ENCODE measurements around the gene TOLLIP.
"Not testable (repeated sequence)": the region's sequence is repeated elsewhere in the genome, so short reads cannot be mapped to it uniquely, and the experiment has no call there.

Gene TOLLIP

DNA sequence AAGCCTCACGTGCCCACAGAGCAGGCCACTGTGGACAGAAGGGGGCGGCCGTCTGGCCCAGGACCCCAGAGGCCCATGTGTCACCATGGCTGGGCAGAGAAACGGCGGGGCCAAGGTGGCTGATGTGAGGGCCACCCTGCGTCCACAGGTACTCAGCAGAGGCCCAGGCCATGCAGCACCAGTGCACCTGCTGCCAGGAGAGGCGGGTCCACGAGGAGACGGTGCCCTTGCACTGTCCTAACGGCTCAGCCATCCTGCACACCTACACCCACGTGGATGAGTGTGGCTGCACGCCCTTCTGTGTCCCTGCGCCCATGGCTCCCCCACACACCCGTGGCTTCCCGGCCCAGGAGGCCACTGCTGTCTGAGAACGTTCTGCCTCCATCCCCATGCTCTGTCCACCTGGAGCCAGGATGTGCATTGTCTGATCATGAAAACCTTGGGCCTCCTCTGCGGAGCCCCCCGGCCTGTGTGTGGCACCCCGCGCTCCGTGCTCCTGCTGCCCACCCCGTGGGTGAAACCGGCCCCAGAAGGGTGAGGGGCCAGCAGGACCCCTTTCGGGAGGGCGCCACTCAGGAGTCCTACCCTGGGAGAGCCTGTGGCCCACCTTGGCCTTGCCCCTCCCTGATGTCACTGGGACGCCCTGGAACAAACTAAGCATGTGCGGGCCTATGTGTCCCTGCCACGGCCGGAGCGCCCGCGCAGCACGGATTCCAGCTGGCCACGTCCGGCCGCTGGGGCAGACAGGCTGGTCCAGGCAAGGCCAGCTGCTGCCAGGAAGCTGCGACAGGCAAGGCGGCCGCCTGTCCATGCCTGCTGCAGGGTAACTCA, 48.0 kb downstream of the TOLLIP start:
- DNase-seq: no peak

DNA sequence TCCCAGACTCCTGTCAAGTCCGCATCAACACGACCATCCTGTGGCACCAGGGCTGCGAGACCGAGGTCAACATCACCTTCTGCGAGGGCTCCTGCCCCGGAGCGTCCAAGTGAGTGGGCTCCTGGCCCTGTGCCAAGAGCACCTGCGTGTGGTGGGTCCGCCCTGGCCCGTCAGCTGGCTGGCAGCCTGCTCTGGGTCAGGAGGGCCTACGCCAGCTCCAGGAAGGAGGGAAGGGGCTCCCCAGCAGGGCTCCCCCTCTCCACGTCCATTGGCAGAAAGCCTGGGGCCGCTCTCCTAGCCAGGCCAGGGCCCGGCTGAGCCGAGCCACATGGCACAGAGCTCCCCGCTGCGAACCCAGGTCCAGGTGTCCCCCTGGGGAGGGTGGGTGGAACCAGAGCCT, 48.8 kb downstream of the TOLLIP start:
- DNase-seq: no peak

DNA sequence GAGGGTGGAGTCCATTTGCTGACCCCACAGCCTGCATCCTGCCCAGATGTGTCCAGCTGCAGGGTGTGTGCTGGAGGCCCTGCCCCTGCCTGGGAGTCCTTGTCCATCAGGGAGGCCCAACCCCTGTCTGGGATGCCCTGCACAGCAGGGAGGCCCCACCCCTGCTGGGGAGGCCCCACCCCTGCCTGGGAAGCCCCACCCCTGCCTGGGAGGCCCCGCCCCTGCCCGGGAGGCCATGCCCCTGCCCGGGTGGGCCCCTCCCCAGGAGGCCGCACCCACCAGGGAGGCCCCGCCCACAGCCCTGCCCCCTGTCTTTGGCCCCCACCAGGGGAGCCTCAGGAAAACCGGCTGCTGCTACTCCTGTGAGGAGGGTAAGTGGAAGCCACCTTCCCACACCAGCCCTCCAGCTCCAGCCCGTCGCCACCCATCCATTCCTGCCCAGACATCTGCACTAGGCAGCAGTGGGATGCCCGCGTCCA, 49.4 kb downstream of the TOLLIP start:
- no peak for DNase-seq

DNA sequence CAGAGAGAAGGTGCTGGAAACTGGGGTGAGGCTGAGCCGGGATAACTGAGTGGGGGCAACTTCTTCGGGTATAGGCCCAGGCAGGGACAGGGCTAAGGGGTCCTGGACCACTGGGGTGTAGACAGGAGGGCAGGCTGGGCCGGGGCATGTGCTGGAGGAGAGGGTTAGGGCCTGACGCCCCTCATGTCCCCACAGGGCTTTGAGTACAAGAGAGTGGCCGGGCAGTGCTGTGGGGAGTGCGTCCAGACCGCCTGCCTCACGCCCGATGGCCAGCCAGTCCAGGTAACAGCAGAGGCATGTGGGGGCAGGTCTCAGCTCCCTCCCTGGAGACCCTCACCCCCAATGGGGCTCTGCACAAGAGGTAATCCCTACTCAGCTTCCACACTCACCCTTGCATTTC, 49.9 kb downstream of the TOLLIP start:
- DNase-seq: no peak

DNA sequence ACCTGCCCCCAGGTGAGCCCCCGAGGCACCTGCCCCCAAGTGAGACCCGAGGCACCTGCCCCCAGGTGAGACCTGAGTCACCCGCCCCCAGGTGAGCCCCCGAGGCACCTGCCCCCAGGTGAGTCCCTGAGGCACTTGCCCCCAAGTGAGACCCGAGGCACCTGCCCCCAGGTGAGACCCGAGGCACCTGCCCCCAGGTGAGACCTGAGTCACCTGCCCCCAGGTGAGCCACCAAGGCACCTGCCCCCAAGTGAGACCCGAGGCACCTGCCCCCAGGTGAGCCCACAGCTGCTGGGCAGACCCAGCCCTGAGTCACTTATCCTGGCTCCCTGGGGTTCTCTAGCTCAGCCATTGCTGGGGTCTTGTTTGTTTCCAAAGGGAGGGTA, 50.4 kb downstream of the TOLLIP start:
- DNase-seq: no peak

DNA sequence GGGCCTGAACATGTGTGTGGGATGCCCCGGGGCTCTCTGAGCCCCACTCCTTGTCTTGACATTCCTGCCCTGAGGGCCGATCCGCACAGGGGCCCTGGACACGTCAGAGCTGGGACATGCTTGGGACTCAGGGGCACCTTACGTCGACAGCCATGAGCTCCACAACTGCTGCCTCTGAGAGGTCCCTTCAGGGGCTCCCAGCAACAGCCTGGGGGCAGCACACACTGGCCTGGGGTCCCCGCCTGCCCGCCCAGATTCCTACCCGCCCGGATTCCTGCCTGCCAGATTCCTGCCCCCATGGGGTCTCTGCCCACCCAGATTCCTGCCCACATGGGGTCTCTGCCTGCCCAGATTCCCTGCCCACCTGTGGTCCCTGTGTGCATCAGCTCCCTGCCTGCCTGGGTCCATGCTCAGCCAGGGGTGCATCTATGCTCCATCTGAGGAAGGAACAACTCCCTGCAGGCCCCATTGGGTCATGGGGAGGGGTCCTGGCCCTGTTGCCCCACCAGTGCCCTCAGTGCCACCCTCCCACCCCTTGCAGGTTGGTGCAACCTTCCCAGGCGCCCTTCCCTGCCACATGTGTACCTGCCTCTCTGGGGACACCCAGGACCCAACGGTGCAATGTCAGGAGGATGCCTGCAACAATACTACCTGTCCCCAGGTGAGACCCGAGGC, 50.9 kb downstream of the TOLLIP start:
- DNase-seq: no peak

DNA sequence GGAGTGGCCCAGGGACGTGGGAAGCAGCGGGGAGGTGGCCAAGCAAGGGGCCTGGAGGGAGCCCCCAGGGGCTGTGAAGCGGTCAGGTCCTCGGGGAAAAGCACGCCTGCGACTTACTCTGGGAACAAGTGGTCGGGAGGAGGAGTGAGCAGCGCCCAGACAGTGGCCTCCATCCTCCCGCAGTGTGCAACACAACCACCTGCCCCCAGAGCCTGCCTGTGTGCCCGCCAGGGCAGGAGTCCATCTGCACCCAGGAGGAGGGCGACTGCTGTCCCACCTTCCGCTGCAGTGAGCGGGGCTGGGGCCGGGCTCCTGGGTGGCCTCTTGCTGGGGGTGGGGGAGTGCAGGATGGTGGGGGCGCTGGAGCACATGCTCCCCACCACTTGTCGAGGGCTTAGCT, 51.5 kb downstream of the TOLLIP start:
- DNase-seq: no peak

DNA sequence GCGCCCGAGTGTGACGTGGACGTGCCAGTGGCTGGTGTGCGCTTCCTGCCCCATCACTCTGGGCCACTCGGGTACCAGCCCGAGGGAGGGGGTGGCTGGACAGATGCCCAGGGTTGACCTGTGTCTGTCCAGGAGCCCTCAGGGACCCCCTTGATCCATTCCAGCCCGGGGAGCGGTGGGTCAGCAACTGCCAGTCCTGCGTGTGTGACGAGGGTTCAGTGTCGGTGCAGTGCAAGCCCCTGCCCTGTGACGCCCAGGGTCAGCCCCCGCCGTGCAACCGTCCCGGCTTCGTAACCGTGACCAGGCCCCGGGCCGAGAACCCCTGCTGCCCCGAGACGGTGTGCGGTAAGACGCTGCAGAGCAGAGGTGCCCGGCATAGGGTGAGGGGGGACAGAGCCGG, 52.1 kb downstream of the TOLLIP start:
- DNase-seq: no peak

DNA sequence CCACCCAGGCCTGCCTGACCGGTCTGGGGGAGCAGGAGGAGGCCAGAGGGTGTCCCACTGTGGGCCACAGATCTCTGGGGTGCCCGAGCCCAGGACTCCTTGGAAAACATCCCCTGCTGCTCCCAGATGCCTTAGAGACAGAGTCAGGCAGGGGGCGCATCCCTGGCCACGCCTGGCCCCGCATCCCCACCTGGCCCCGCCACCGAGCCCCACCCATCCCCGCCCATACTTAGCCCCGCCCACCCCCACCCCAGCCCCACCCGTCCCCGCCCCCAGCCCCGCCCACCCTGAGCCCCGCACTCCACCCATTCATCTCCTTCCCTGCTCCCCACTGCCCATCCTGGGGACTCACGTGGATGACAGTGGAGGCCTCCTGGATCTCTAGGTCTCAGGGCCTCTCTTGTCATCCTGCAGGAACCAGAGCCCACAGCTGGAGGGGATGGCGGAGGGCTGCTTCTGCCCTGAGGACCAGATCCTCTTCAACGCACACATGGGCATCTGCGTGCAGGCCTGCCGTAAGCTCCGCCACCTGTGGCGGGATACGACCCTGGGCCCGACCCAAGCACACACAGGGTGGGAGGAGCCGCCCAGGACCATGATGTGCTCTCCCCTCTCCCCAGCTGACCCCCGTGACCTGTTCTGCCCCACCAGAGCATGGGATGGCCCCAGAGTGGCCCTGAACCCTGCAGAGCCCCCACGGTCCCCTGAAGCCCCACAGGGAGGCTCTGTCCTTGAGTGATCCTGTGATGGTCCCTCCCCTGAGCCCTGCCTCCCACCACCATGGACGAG, 53.0 kb downstream of the TOLLIP start:
- no peak for DNase-seq

DNA sequence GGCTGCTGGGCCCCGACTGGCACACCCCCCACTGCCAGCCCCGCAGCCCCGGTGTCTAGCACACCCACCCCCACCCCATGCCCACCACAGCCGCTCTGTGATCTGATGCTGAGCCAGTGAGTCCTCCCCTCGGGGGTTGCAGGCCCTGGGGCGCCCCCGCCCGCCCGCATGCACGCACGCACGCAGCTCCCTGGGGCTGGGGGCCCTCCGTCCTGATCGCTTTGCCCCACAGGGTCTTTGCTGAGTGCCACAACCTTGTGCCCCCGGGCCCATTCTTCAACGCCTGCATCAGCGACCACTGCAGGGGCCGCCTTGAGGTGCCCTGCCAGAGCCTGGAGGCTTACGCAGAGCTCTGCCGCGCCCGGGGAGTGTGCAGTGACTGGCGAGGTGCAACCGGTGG, 54.3 kb downstream of the TOLLIP start:
- no peak for DNase-seq

DNA sequence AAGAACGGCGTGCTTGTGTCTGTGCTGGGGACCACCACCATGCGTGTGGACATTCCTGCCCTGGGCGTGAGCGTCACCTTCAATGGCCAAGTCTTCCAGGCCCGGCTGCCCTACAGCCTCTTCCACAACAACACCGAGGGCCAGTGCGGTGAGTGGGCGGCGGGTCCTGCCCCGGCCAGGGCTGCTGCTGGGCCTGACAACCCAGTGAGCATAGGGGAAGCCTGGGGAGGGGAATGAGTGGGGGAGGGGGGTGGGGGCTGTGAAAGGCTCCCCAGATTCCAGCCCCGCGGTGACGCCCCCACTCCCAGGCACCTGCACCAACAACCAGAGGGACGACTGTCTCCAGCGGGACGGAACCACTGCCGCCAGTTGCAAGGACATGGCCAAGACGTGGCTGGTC, 54.7 kb downstream of the TOLLIP start:
- DNase-seq: no peak

DNA sequence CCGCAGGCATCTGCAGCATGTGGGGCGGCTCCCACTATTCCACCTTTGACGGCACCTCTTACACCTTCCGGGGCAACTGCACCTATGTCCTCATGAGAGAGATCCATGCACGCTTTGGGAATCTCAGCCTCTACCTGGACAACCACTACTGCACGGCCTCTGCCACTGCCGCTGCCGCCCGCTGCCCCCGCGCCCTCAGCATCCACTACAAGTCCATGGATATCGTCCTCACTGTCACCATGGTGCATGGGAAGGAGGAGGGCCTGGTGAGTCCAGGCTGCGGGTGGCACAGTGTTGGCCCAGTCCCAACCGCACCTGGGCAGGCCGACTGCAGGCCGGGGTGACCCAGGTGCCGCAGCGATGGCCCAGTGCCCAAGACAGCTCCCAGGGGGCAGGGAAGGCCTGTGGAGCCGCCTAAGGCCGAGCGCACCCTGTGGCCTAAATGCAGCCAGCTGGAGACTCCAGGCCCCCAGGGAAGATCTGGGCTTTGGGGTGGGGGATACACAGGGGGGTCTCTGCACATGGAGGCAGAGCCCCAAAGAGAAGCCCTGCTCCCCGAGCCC, 55.3 kb downstream of the TOLLIP start:
- DNase-seq: no peak

DNA sequence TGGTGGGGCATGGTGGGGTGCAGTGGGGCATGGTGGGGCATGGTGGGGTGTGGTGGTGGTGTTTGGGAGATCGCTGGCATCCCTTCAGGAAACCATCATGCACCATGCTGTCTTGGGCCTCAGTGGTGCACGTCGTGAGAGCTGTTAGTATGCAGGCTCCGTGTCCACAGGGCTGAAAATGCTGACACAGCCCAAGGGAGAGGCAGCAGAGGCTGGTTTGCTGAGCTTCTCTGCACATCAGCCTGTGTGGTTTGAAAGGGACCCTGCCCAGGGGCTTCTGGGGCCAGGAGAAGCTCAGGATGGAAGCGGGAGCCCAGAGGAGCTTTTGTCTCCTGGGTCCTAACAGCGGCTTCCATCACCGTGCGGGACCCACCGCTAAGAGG, 56.3 kb downstream of the TOLLIP start:
- no peak for DNase-seq

DNA sequence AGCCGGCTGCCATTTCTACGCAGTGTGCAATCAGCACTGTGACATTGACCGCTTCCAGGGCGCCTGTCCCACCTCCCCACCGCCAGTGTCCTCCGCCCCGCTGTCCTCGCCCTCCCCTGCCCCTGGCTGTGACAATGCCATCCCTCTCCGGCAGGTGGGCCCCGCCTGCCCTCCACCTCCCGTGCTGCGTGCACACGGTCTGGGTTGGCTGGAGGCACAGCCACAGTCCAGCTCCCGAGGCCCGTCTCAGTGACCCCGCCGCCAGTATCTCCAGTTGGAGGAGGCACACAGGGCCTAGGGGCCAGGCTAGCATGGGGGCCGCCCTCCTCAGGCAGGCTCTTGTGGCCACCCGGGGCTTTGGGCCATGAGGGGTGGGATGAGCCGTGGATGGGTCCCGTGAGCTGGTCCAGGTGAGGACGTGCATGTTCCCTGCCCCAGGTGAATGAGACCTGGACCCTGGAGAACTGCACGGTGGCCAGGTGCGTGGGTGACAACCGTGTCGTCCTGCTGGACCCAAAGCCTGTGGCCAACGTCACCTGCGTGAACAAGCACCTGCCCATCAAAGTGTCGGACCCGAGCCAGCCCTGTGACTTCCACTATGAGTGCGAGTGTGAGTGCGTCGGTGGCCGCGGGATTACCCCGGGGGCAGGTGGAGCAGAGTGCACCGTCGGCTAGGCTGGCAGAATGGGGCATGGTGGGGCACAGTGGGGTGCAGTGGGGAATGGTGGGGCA, 56.9 kb downstream of the TOLLIP start:
- DNase-seq: no peak

DNA sequence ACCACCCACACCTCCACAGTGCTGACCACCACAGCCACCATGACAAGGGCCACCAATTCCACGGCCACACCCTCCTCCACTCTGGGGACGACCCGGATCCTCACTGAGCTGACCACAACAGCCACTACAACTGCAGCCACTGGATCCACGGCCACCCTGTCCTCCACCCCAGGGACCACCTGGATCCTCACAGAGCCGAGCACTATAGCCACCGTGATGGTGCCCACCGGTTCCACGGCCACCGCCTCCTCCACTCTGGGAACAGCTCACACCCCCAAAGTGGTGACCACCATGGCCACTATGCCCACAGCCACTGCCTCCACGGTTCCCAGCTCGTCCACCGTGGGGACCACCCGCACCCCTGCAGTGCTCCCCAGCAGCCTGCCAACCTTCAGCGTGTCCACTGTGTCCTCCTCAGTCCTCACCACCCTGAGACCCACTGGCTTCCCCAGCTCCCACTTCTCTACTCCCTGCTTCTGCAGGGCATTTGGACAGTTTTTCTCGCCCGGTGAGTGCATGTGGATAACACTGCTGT, 58.1 kb downstream of the TOLLIP start:
- DNase-seq: no peak

DNA sequence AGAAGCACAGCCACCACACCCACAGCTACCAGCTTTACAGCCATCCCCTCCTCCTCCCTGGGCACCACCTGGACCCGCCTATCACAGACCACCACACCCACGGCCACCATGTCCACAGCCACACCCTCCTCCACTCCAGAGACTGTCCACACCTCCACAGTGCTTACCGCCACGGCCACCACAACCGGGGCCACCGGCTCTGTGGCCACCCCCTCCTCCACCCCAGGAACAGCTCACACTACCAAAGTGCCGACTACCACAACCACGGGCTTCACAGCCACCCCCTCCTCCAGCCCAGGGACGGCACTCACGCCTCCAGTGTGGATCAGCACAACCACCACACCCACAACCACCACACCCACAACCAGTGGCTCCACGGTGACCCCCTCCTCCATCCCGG, 59.0 kb downstream of the TOLLIP start:
- DNase-seq: not testable (repeated sequence)

DNA sequence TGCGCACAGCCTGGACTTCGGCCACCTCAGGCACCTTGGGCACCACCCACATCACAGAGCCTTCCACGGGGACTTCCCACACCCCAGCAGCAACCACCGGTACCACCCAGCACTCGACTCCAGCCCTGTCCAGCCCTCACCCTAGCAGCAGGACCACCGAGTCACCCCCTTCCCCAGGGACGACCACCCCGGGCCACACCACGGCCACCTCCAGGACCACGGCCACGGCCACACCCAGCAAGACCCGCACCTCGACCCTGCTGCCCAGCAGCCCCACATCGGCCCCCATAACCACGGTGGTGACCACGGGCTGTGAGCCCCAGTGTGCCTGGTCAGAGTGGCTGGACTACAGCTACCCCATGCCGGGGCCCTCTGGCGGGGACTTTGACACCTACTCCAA, 60.5 kb downstream of the TOLLIP start:
- DNase-seq: not testable (repeated sequence)

DNA sequence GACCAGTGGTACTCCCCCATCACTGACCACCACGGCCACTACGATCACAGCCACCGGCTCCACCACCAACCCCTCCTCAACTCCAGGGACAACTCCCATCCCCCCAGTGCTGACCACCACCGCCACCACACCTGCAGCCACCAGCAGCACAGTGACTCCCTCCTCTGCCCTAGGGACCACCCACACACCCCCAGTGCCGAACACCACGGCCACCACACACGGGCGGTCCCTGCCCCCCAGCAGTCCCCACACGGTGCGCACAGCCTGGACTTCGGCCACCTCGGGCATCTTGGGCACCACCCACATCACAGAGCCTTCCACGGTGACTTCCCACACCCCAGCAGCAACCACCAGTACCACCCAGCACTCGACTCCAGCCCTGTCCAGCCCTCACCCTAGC, 62.4 kb downstream of the TOLLIP start:
- not testable (repeated sequence) for DNase-seq

DNA sequence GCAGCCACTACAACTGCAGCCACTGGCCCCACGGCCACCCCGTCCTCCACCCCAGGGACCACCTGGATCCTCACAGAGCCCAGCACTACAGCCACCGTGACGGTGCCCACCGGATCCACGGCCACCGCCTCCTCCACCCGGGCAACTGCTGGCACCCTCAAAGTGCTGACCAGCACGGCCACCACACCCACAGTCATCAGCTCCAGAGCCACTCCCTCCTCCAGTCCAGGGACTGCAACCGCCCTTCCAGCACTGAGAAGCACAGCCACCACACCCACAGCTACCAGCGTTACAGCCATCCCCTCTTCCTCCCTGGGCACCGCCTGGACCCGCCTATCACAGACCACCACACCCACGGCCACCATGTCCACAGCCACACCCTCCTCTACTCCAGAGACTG, 63.1 kb downstream of the TOLLIP start:
- not testable (repeated sequence) for DNase-seq

DNA sequence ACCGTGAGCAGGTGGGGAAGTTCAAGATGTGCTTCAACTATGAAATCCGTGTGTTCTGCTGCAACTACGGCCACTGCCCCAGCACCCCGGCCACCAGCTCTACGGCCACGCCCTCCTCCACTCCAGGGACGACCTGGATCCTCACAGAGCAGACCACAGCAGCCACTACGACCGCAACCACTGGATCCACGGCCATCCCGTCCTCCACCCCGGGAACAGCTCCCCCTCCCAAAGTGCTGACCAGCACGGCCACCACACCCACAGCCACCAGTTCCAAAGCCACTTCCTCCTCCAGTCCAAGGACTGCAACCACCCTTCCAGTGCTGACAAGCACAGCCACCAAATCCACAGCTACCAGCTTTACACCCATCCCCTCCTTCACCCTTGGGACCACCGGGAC, 63.7 kb downstream of the TOLLIP start:
- DNase-seq: not testable (repeated sequence)

DNA sequence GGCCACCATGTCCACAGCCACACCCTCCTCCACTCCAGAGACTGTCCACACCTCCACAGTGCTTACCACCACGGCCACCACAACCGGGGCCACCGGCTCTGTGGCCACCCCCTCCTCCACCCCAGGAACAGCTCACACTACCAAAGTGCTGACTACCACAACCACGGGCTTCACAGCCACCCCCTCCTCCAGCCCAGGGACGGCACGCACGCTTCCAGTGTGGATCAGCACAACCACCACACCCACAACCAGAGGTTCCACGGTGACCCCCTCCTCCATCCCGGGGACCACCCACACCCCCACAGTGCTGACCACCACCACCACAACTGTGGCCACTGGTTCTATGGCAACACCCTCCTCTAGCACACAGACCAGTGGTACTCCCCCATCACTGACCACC, 64.9 kb downstream of the TOLLIP start:
- DNase-seq: not testable (repeated sequence)

DNA sequence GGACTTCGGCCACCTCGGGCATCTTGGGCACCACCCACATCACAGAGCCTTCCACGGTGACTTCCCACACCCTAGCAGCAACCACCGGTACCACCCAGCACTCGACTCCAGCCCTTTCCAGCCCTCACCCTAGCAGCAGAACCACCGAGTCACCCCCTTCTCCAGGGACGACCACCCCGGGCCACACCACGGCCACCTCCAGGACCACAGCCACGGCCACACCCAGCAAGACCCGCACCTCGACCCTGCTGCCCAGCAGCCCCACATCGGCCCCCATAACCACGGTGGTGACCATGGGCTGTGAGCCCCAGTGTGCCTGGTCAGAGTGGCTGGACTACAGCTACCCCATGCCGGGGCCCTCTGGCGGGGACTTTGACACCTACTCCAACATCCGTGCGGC, 65.9 kb downstream of the TOLLIP start:
- not testable (repeated sequence) for DNase-seq

All from NCI-H2171 treated with DMSO at 0.1 percent for 48 hours (cell line).